RWPE2 (cell line): ENCODE measurements around the gene NUSAP1.

ENCODE experiments used
- ATAC-seq: fragments of 200-7000 bp; cut with Tn5 transposase; 3 replicates; pipeline ENCODE4 v1.9.1; 2021; ENCODE audit warnings: low read depth
- DNase-seq: peaks from one replicate; pipeline ENCODE4 v3.0.0-alpha.2; 2020; ENCODE audit warnings: low spot score
- H3K27ac ChIP-seq: fragments of 450-650 bp; 2 replicates; pipeline ENCODE4 v1.5.1; 2017; ENCODE audit warnings: mild to moderate bottlenecking; ENCODE audit not compliant: poor library complexity, severe bottlenecking
- H3K27me3 ChIP-seq: fragments of 250-450 bp; sonication (Bioruptor Pico); 2 replicates; pipeline ENCODE4 v1.5.1; 2021; ENCODE audit warnings: mild to moderate bottlenecking, moderate library complexity; ENCODE audit not compliant: insufficient read depth, poor library complexity, severe bottlenecking
- H3K36me3 ChIP-seq: fragments of 250-450 bp; sonication (Bioruptor Pico); 2 replicates; pipeline ENCODE4 v1.5.1; 2020; ENCODE audit warnings: low read depth, mild to moderate bottlenecking, moderate library complexity
- H3K4me1 ChIP-seq: fragments of 250-450 bp; sonication (Bioruptor Pico); 2 replicates; pipeline ENCODE4 v1.5.1; 2021; ENCODE audit warnings: mild to moderate bottlenecking, moderate library complexity; ENCODE audit not compliant: insufficient read depth, poor library complexity, severe bottlenecking
- H3K4me3 ChIP-seq: fragments of 250-450 bp; sonication (Bioruptor Pico); 2 replicates; pipeline ENCODE4 v1.5.1; 2021; ENCODE audit warnings: mild to moderate bottlenecking, moderate library complexity; ENCODE audit not compliant: severe bottlenecking
- H3K9me3 ChIP-seq: fragments of 250-450 bp; sonication (Bioruptor Pico); 2 replicates; pipeline ENCODE4 v1.5.1; 2021; ENCODE audit warnings: mild to moderate bottlenecking, moderate library complexity; ENCODE audit not compliant: severe bottlenecking
- CTCF ChIP-seq: fragments of 450-650 bp; IDR thresholded peaks from one replicate; pipeline ENCODE4 v1.5.1; 2017; ENCODE audit warnings: mild to moderate bottlenecking, moderate library complexity; ENCODE audit not compliant: poor library complexity, severe bottlenecking

Gene NUSAP1

DNA sequence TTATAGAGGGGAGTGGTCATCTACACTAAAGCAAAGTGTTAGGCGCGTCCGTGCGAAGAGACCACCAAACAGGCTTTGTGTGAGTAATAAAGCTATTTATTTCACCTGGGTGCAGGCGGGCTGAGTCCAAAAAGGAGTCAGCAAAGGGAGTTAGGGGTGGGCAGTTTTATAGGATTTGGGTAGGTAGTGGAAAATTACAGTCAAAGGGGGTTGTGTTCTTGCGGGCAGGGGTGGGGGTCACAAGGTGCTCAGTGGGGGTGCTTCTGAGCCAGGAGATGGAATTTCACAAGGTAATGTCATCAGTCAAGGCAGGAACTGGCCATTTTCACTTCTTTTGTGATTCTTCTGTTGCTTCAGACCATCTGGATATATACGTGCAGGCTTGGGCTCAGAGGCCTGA, 47.4 kb upstream of the NUSAP1 start:
- H3K27ac ChIP-seq, result peak overlapping the region; percentile 67
- peaks cover 27% of the 10 kb centered on the region for H3K4me1 ChIP-seq
- no peak for ATAC-seq
- peak overlapping the region; percentile 82 for H3K4me3 ChIP-seq
- no peaks in the 10 kb centered on the region for H3K9me3 ChIP-seq
- no peak for DNase-seq
- H3K27me3 ChIP-seq, result no peaks in the 10 kb centered on the region
- TF ChIP-seq CTCF, result no peak
- peaks cover 52% of the 10 kb centered on the region for H3K36me3 ChIP-seq

GRCh38 chr15:41286665-41287333, 45.9 kb upstream of the NUSAP1 start:
- H3K36me3 ChIP-seq, result peaks cover 63% of the 10 kb centered on the region
- ATAC-seq, result no peak
- H3K4me1 ChIP-seq, result peaks cover 18% of the 10 kb centered on the region
- H3K27me3 ChIP-seq, result no peaks in the 10 kb centered on the region
- DNase-seq, result no peak
- no peaks in the 10 kb centered on the region for H3K9me3 ChIP-seq
- no peak overlapping the region for H3K27ac ChIP-seq
- no peak overlapping the region for H3K4me3 ChIP-seq
- no peak for TF ChIP-seq CTCF

GRCh38 chr15:41288464-41288863, 44.2 kb upstream of the NUSAP1 start:
- Histone ChIP-seq H3K4me1 (peaks cover 9% of the 10 kb centered on the region), H3K27me3 (no peaks in the 10 kb centered on the region), H3K4me3 (no peak overlapping the region), H3K27ac (no peak overlapping the region), H3K36me3 (peaks cover 78% of the 10 kb centered on the region), H3K9me3 (no peaks in the 10 kb centered on the region)
- ATAC-seq, result no peak
- no peak for TF ChIP-seq CTCF
- DNase-seq, result no peak

GRCh38 chr15:41289953-41290352, 42.7 kb upstream of the NUSAP1 start:
- peaks cover 90% of the 10 kb centered on the region for H3K36me3 ChIP-seq
- no peaks in the 10 kb centered on the region for H3K27me3 ChIP-seq
- no peak for ATAC-seq

More at GRCh38 chr15:41289953-41290352, 42.7 kb upstream of the NUSAP1 start:
- H3K4me3 ChIP-seq, result no peak overlapping the region
- TF ChIP-seq CTCF, result no peak
- no peak for DNase-seq
- no peaks in the 10 kb centered on the region for H3K9me3 ChIP-seq
- H3K27ac ChIP-seq, result no peak overlapping the region
- peaks cover 8% of the 10 kb centered on the region for H3K4me1 ChIP-seq
